Right lobe of liver (tissue), 6 donors: ENCODE results near the gene PDE12. TPM values are rescaled to one million over a fixed set of nuclear protein-coding genes. Genes with fewer than 3 reads are reported as not detected.

Experiments used
- ATAC-seq, 4 donors: fragments of 200-7000 bp; cut with Tn5 transposase; one replicate each; pipeline ENCODE4 v1.9.1; 2020; ENCODE audit warnings: mild to moderate bottlenecking in 4 of 4, moderate library complexity in 4 of 4
- DNase-seq, 3 donors: peaks; one replicate each; pipeline ENCODE4 v3.0.0-alpha.2; 2020
- H3K27ac ChIP-seq, 3 donors: fragments of 200-600 bp; one replicate each; pipeline ENCODE4 v1.8.0; 2022
- H3K27me3 ChIP-seq, 2 donors: fragments of 200-600 bp; one replicate each; pipeline ENCODE4 v1.8.0; 2022
- H3K36me3 ChIP-seq, 4 donors: fragments of 200-600 bp; sonication (generic) in 1 of 4; one replicate each; pipeline versions ENCODE4 v1.5.1 to v1.8.0; 2017 to 2022; ENCODE audit warnings: control low read depth in 1 of 4
- H3K4me1 ChIP-seq, 4 donors: fragments of 200-600 bp; sonication (generic) in 1 of 4; one replicate each; pipeline versions ENCODE4 v1.5.1 to v1.8.0; 2017 to 2022; ENCODE audit warnings: control low read depth in 1 of 4
- H3K4me3 ChIP-seq, 3 donors: fragments of 200-600 bp; one replicate each; pipeline ENCODE4 v1.8.0; 2022
- H3K9me3 ChIP-seq, 4 donors: fragments of 200-600 bp; sonication (generic) in 1 of 4; one replicate each; pipeline versions ENCODE4 v1.5.1 to v1.8.0; 2017 to 2022; ENCODE audit warnings: control low read depth in 1 of 4
- CTCF ChIP-seq, 4 donors: fragments of 200-600 bp in 3 of 4; fragments of 450-650 bp in 1 of 4; IDR thresholded peaks; one replicate each; pipeline versions ENCODE4 v1.5.1 to v1.8.0; 2016 to 2022; ENCODE audit warnings: antibody characterized with exemption in 4 of 4, mild to moderate bottlenecking in 2 of 4
- POLR2A ChIP-seq: fragments of 450-650 bp; IDR thresholded peaks from one replicate; pipeline ENCODE4 v1.6.1; 2017; ENCODE audit warnings: antibody characterized with exemption, mild to moderate bottlenecking
- WGBS: methylation state at CpG from one replicate; pipeline ENCODE4 v1.1.6; 2018; ENCODE audit warnings: low coverage, low lambda C conversion rate; ENCODE audit not compliant: insufficient coverage; ENCODE audit errors: missing lambda C conversion rate; 5-methylcytosine and 5-hydroxymethylcytosine counted together
- intact Hi-C, 2 donors: fragments of 100-400 bp; cut with DNase I; formaldehyde crosslinking; loops; one replicate each; pipeline versions ENCODE4 v1.11.2 to v1.14.1; 2022
- total RNA-seq, 6 experiments: library from RNA; depleted of rRNA in 2 of 6; stranded (reverse); fragments of >200 nt in 2 of 6; fragmentation: NEBNext Ultra II Directional in 3 of 6; extraction: Animal tissue kit (Norgen Biotek cat#: 25700) in 3 of 6; gene quantifications; one replicate each; pipeline versions ENCODE4 v1.1.0 to v1.2.4, GENCODE V29; 2016 to 2023
- donor health status: DM: no; HTN: yes; CAD: no.
- donor health status: DM: no; HTN: no; CAD: no.
- donor health status: DM: no; HTN: no; CAD: no.
- donor health status: DM: no; HTN: yes; CAD: no.
- donor health status: DM: no; HTN: yes; CAD: no.

The PDE12 gene
- total RNA-seq, 6 experiments from 2014 or later, result 12.1 to 20.7 (median 14.9) TPM

GRCh38 chr3:57592306-57592705 lies 36.2 kb downstream of the PDE12 start:
- no peaks in the 10 kb centered on the region for H3K36me3 ChIP-seq
- WGBS, result 63% methylated on average over 6 of the region's 6 CpGs
- intact Hi-C loops, result loop anchor here in 1 of 2 donors (10.0 kb wide), 1 partner anchor 162 kb away; the partner anchor contains the start of gene SLMAP
- no peak for TF ChIP-seq POLR2A
- no peak for TF ChIP-seq CTCF (IDR thresholded peaks at IDR 0.05)
- H3K27ac ChIP-seq, result no peak overlapping the region
- no peak for ATAC-seq
- DNase-seq, result no peak
- H3K4me1 ChIP-seq, result peaks cover 0 to 37% (median 16%) of the 10 kb centered on the region in 4 donors
- no peak overlapping the region for H3K4me3 ChIP-seq
- H3K9me3 ChIP-seq, result no peaks in the 10 kb centered on the region
- no peaks in the 10 kb centered on the region for H3K27me3 ChIP-seq

DNA sequence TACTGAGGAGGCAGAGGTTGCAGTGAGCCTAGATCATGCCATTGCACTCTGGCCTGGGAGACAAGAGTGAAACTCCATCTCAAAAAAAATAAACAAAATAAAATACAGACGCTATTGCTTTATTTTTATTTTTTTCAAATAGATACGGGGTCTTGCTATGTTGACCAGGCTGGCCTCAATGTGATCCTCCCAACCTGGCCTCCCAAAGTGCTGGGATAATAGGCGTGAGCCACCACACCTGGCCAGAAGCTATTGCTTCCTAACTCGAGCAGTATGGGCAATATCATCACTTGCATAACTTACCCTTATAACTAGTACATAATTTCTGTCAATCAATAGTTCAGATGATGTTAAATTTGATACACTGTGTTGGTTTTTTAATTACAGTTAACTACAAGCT lies 38.1 kb downstream of the PDE12 start:
- no peaks in the 10 kb centered on the region for H3K27me3 ChIP-seq
- H3K4me3 ChIP-seq, result no peak overlapping the region
- peaks cover 0 to 45% (median 17%) of the 10 kb centered on the region in 4 donors for H3K4me1 ChIP-seq
- H3K36me3 ChIP-seq, result no peaks in the 10 kb centered on the region
- no peak for DNase-seq
- intact Hi-C loops, result loop anchor here in 1 of 2 donors (10.0 kb wide), 1 partner anchor 161 kb away; the partner anchor contains the start of gene SLMAP
- no peak overlapping the region for H3K27ac ChIP-seq
- H3K9me3 ChIP-seq, result no peaks in the 10 kb centered on the region
- no peak for ATAC-seq
- TF ChIP-seq CTCF (IDR thresholded peaks at IDR 0.05) (no peak), POLR2A (no peak)
- 69% methylated on average over 4 of the region's 4 CpGs for WGBS

DNA sequence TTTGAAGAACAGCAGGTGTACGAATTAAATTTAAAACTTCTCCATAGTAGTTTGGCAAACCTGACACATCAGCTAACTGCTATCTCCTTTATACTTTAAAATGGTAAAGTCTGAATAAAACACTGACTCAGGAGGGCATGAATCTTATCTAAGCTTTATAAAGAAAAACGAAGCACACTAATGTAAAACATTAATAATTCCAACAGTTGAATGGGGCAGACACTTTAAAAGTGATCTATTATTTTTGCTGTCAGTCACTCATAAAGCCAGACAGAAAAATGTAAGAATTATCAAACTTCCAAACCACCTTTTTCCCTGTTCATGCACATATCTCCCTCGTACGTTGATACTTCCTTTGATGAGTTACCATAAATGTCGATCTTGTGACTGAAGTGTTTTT lies 38.5 kb downstream of the PDE12 start:
- Histone ChIP-seq H3K27me3 (no peaks in the 10 kb centered on the region), H3K4me1 (peaks cover 0 to 49% (median 17%) of the 10 kb centered on the region in 4 donors), H3K27ac (no peak overlapping the region), H3K4me3 (peak overlapping the region in 2 of 3 donors; percentile 75 to 87), H3K36me3 (no peaks in the 10 kb centered on the region), H3K9me3 (no peaks in the 10 kb centered on the region)
- no peak for DNase-seq
- intact Hi-C loops, result loop anchor here in 1 of 2 donors (10.0 kb wide), 1 partner anchor 160 kb away; the partner anchor contains the start of gene SLMAP
- 13% methylated on average over 5 of the region's 5 CpGs for WGBS
- no peak for ATAC-seq
- TF ChIP-seq POLR2A, result no peak
- no peak for TF ChIP-seq CTCF (IDR thresholded peaks at IDR 0.05)

GRCh38 chr3:57596495-57597126 lies 40.5 kb downstream of the PDE12 start:
- ATAC-seq, result peak; percentile 59 to 66 (median 62)
- Histone ChIP-seq H3K36me3 (no peaks in the 10 kb centered on the region), H3K27me3 (no peaks in the 10 kb centered on the region), H3K27ac (peak overlapping the region; percentile 94 to 95 (median 95)), H3K4me3 (peak overlapping the region; percentile 75 to 87 (median 83)), H3K4me1 (peaks cover 0 to 49% (median 17%) of the 10 kb centered on the region in 4 donors), H3K9me3 (no peaks in the 10 kb centered on the region)
- WGBS, result 0% methylated on average over 16 of the region's 31 CpGs
- intact Hi-C loops, result loop anchor here in 1 of 2 donors (5.0 to 10.0 kb wide), 2 partner anchors 39 to 158 kb away; partner anchors contain the start of genes PDE12 and SLMAP
- TF ChIP-seq CTCF (IDR thresholded peaks at IDR 0.05) (no peak), POLR2A (peak; percentile 24)
- DNase-seq, result peak; percentile 85 to 88 (median 85)
